ENCODE measurements around the gene DNAJC11.
"Not testable (repeated sequence)": the region's sequence is repeated elsewhere in the genome, so short reads cannot be mapped to it uniquely, and the experiment has no call there.

Gene DNAJC11

GRCh38 chr1:6700853-6701436 is 671 bp downstream of the DNAJC11 start:
- Histone ChIP-seq H3K36me3 (no peaks in the 10 kb centered on the region; the same call in 1 of the 2 replicates), H3K4me1 (no peaks in the 10 kb centered on the region), H3K9me3 (no peaks in the 10 kb centered on the region), H3K27me3 (no peaks in the 10 kb centered on the region), H3K4me3 (ENCODE audit: low read depth, low read length) (peak overlapping the region; percentile 89)
- no peak for DNase-seq
- TF ChIP-seq, protein P1, sequence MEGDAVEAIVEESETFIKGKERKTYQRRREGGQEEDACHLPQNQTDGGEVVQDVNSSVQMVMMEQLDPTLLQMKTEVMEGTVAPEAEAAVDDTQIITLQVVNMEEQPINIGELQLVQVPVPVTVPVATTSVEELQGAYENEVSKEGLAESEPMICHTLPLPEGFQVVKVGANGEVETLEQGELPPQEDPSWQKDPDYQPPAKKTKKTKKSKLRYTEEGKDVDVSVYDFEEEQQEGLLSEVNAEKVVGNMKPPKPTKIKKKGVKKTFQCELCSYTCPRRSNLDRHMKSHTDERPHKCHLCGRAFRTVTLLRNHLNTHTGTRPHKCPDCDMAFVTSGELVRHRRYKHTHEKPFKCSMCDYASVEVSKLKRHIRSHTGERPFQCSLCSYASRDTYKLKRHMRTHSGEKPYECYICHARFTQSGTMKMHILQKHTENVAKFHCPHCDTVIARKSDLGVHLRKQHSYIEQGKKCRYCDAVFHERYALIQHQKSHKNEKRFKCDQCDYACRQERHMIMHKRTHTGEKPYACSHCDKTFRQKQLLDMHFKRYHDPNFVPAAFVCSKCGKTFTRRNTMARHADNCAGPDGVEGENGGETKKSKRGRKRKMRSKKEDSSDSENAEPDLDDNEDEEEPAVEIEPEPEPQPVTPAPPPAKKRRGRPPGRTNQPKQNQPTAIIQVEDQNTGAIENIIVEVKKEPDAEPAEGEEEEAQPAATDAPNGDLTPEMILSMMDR (IDR thresholded peaks at IDR 0.05; ENCODE audit: low read depth, low read length): no peak

GRCh38 chr1:6699915-6700314 is 1.7 kb downstream of the DNAJC11 start:
- H3K9me3 ChIP-seq; H3K4me1 ChIP-seq; H3K27me3 ChIP-seq; DNase-seq; H3K4me3 ChIP-seq (ENCODE audit: low read depth, low read length); H3K36me3 ChIP-seq: not testable (repeated sequence)

DNA sequence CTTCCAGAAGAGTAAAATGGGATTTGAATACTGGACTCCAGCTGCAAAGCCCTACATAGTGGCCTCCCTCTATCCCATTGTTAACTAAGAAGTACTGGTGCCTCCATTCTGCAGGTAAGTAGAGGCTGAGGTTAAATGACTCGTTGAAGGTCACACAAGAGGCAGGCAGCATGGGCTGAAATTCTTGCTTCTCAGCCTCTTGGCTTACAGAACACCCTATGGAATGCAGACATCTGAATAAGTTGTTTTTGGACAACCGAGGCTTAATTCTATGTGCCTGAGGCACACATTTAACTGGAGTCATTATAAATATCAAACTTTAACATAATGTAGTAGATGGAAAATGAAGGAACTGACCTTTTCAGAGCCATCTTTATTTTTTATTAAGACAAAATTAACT is 5.7 kb downstream of the DNAJC11 start:
- H3K36me3 ChIP-seq: no peaks in the 10 kb centered on the region
- no peaks in the 10 kb centered on the region for H3K4me1 ChIP-seq
- TF ChIP-seq, protein P1 (IDR thresholded peaks at IDR 0.05; ENCODE audit: low read depth, low read length): no peak
- H3K9me3 ChIP-seq: no peaks in the 10 kb centered on the region
- no peak overlapping the region for H3K4me3 ChIP-seq (ENCODE audit: low read depth, low read length)
- H3K27me3 ChIP-seq: no peaks in the 10 kb centered on the region
- no peak for DNase-seq

GRCh38 chr1:6694121-6694713 is 7.4 kb downstream of the DNAJC11 start:
- TF ChIP-seq, protein P1 (IDR thresholded peaks at IDR 0.05; ENCODE audit: low read depth, low read length): no peak
- Histone ChIP-seq H3K36me3 (no peaks in the 10 kb centered on the region), H3K4me1 (no peaks in the 10 kb centered on the region), H3K27me3 (no peaks in the 10 kb centered on the region), H3K9me3 (no peaks in the 10 kb centered on the region), H3K4me3 (ENCODE audit: low read depth, low read length) (no peak overlapping the region)
- no peak for DNase-seq

GRCh38 chr1:6692956-6693355 is 8.7 kb downstream of the DNAJC11 start:
- TF ChIP-seq, protein P1 (IDR thresholded peaks at IDR 0.05; ENCODE audit: low read depth, low read length): no peak
- no peaks in the 10 kb centered on the region for H3K4me1 ChIP-seq
- no peaks in the 10 kb centered on the region for H3K27me3 ChIP-seq
- no peaks in the 10 kb centered on the region for H3K36me3 ChIP-seq
- no peaks in the 10 kb centered on the region for H3K9me3 ChIP-seq
- DNase-seq: no peak
- H3K4me3 ChIP-seq (ENCODE audit: low read depth, low read length): no peak overlapping the region

DNA sequence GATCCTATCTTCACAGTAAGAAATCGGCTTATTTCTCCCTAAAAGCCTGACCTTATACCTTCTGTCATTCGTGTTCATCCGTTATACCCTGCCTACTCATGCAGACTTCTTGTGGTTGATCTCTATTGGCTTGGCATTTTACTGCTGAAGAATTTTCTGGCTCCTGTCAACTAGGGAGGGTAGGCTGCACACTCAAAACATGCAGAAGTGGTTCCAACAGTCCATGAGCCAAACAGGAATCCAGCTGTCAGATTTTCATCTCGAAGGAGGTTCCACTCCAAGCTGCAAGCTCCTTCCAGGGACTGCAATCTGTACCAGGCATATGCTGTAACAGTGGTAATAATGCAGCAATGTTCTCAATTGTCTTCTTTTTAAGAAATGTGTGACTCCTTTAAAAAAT is 10.1 kb downstream of the DNAJC11 start:
- no peaks in the 10 kb centered on the region for H3K36me3 ChIP-seq
- H3K4me1 ChIP-seq: no peaks in the 10 kb centered on the region
- DNase-seq: no peak
- H3K4me3 ChIP-seq (ENCODE audit: low read depth, low read length): no peak overlapping the region
- no peaks in the 10 kb centered on the region for H3K27me3 ChIP-seq
- TF ChIP-seq, protein P1 (IDR thresholded peaks at IDR 0.05; ENCODE audit: low read depth, low read length): no peak
- no peaks in the 10 kb centered on the region for H3K9me3 ChIP-seq

Data from BE2C (cell line).